SK-N-SH (cell line): ENCODE measurements around the gene LINGO4.

Experiments
- CTCF ChIP-seq: fragments of 200-600 bp; sonication (generic); IDR thresholded peaks from 2 replicates; pipeline ENCODE4 v1.6.1; 2017; ENCODE audit warnings: antibody characterized with exemption, mild to moderate bottlenecking, moderate library complexity
- EZH2phosphoT487 ChIP-seq: fragments of 200-600 bp; sonication (generic); IDR thresholded peaks from 2 replicates; pipeline ENCODE4 v1.6.1; 2017; ENCODE audit warnings: low read depth, mixed run types, mild to moderate bottlenecking, antibody characterized with exemption, moderate library complexity, borderline replicate concordance
- JUND ChIP-seq: IDR thresholded peaks from 2 replicates; pipeline ENCODE4 v1.4.0; 2012
- MAX ChIP-seq: IDR thresholded peaks from 2 replicates; pipeline ENCODE4 v1.4.0; 2012; ENCODE audit warnings: low read depth
- POLR2AphosphoS5 ChIP-seq: IDR thresholded peaks from 2 replicates; pipeline ENCODE4 v1.6.1; 2012; ENCODE audit warnings: low read depth, low read length
- REST ChIP-seq: IDR thresholded peaks from 2 replicates; pipeline ENCODE4 v1.6.1; 2012; ENCODE audit warnings: mild to moderate bottlenecking, low read depth, low read length, moderate library complexity
- RFX5 ChIP-seq: IDR thresholded peaks from 2 replicates; pipeline ENCODE4 v1.6.1; 2012; ENCODE audit warnings: mild to moderate bottlenecking, improper control_type of control experiment, low read length
- SIN3A ChIP-seq: IDR thresholded peaks from 2 replicates; pipeline ENCODE4 v1.6.1; 2012; ENCODE audit warnings: low read depth, mild to moderate bottlenecking, low read length, moderate library complexity, borderline replicate concordance
- SMC3 ChIP-seq: IDR thresholded peaks from 2 replicates; pipeline ENCODE4 v1.6.1; 2012; ENCODE audit warnings: low read depth, low read length, improper control_type of control experiment
- TEAD4 ChIP-seq: IDR thresholded peaks from 2 replicates; pipeline ENCODE4 v1.4.0; 2012; ENCODE audit warnings: mild to moderate bottlenecking, borderline replicate concordance; ENCODE audit not compliant: insufficient read depth

- TF ChIP-seq CTCF (no peak), JUND (no peak), TEAD4 (no peak), REST (no peak), SMC3 (no peak), POLR2AphosphoS5 (no peak), EZH2phosphoT487 (no peak), MAX (no peak), SIN3A (no peak), RFX5 (no peak)
These were observed 17.5 kb downstream of the LINGO4 start for GRCh38 chr1:151787689-151788088.
